HFF-Myc (cell line): Measurements from ENCODE around the gene COA1.
"Not testable (repeated sequence)": the region's sequence is repeated elsewhere in the genome, so short reads cannot be mapped to it uniquely, and the experiment has no call there.

Experiments
- DNase-seq: peaks from one replicate; pipeline ENCODE4 v3.0.0-alpha.2; 2011; ENCODE audit warnings: low read depth; ENCODE audit errors: extremely low read depth
- H3K4me3 ChIP-seq: replicated peaks from 2 replicates; pipeline ENCODE4 v1.5.1; 2011; ENCODE audit warnings: low read depth, mild to moderate bottlenecking, control low read depth, low read length
- TF ChIP-seq, protein P1 (sequence below): IDR thresholded peaks from 2 replicates; pipeline ENCODE4 v1.5.1; 2012; ENCODE audit warnings: mild to moderate bottlenecking, low read depth, low read length, control low read depth; ENCODE audit errors: missing control alignments

Gene COA1

DNA sequence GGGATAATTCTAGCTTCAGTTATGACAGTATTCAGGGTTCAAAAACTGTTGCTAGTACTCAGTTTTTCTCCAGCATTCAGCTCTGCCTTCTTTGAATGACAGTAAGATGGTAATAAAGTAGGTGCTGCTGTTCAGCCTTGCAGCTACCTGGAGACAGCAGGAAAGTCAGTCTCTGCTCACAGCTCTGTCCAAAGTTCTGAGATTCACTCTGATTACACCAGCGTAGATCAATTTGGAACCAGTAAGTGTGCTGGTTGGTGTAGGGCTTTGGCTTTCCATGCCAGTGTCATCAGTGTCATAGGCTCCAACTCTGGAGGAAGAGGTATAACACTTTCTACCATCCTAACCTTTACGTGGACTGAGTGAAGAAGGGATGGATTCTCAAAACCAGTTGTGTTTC is 120.2 kb downstream of the COA1 start:
- TF ChIP-seq, protein P1, sequence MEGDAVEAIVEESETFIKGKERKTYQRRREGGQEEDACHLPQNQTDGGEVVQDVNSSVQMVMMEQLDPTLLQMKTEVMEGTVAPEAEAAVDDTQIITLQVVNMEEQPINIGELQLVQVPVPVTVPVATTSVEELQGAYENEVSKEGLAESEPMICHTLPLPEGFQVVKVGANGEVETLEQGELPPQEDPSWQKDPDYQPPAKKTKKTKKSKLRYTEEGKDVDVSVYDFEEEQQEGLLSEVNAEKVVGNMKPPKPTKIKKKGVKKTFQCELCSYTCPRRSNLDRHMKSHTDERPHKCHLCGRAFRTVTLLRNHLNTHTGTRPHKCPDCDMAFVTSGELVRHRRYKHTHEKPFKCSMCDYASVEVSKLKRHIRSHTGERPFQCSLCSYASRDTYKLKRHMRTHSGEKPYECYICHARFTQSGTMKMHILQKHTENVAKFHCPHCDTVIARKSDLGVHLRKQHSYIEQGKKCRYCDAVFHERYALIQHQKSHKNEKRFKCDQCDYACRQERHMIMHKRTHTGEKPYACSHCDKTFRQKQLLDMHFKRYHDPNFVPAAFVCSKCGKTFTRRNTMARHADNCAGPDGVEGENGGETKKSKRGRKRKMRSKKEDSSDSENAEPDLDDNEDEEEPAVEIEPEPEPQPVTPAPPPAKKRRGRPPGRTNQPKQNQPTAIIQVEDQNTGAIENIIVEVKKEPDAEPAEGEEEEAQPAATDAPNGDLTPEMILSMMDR = no peak
- H3K4me3 ChIP-seq = no peak overlapping the region
- DNase-seq = no peak

DNA sequence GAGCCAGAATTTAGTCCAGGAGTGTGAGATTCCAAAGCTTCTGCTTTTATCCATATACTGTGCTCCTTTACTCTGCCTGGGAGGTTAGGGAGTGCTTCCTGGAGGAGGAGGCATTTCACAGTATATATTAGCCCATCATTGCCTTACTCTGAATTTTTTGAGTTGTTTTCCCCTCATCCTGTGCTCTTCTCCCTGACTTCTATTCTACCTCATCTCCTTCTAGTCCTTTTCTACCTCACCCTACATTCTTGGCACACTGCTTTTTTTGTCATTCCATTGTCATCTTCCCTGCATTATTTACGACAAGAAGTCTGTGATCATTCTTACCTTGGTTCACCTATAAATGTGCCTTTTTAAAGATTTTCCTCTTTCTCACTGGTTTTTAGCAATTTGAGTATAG is 125.1 kb downstream of the COA1 start:
- TF ChIP-seq, protein P1 = no peak
- no peak for DNase-seq
- H3K4me3 ChIP-seq = no peak overlapping the region

DNA sequence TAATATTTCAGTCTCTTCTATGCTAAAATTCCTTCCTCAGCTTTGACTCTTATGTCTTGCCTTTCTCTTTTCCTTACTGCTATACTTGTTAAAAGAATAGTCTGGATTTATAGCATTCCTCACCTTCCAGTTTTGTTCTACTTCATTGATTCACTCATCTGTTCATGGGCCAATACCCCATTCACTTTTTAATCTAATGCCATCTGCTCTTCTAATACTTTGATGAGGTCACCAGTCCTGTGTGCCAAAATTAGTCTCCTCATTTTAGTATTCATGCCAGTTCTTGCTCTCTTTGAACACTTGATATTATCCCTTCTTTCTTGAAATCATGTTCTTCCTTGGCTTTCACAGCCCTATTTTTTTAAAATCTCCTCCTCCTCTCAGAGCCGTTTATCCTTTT is 127.1 kb downstream of the COA1 start:
- TF ChIP-seq, protein P1 = no peak
- no peak for DNase-seq

DNA sequence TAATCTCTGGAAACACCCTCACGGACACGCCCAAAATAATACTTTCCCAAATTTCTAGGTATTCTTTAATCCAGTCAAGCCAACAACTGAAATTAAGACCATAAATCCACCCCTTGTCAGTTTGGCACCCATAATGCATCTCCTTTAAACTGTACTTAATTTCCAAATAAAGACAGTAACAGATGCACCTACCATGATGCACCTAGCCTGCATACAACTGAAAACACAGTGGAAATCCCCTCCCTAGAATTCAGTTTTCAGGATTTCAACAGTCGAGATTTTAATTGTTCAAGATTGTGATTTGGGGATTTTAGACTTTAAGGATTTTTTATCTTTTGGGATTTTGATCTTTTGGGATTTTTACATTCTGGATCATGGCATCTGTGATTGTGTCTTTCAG is 129.3 kb downstream of the COA1 start:
- TF ChIP-seq, protein P1 = no peak
- no peak overlapping the region for H3K4me3 ChIP-seq
- no peak for DNase-seq

More for the DNA sequence above, 127.1 kb downstream of the COA1 start:
- no peak overlapping the region for H3K4me3 ChIP-seq

DNA sequence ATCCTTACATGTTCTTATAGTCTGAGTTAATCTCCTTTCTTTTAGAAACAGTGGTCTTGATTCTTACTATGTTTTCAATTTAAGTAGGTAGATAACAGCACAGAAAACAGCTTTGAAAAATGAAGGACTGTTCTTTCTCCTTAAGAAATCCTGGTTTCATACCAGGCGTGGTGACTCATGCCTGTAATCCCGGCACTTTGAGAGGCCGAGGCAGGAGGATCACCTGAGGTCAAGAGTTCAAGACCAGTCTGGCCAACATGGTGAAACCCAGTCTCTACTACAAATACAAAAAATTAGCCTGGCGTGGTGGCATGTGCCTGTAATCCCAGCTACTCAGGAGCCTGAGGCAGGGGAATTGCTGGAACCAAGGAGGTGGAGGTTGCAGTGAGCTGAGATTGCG is 132.9 kb downstream of the COA1 start:
- DNase-seq, H3K4me3 ChIP-seq: not testable (repeated sequence)

DNA sequence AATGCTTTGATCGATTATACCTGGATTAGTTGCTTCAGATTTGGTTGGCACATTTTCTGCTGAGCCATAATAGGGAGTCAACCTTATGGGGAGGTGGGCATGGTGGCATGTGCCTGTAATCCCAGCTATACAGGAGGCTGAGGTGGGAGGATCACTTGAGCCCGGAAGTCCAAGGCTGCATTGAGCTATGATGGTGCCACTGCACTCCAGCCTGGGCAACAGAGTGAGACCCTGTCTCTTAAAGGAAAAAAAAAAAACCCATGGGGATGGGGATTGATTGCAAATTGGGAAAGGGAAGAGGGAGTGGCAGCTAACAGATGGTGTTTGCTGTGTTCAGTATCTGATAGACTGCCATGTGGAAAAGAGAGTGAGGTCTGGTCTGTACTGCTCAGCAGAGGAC is 135.3 kb downstream of the COA1 start:
- DNase-seq = no peak
- TF ChIP-seq, protein P1 = no peak
- no peak overlapping the region for H3K4me3 ChIP-seq

DNA sequence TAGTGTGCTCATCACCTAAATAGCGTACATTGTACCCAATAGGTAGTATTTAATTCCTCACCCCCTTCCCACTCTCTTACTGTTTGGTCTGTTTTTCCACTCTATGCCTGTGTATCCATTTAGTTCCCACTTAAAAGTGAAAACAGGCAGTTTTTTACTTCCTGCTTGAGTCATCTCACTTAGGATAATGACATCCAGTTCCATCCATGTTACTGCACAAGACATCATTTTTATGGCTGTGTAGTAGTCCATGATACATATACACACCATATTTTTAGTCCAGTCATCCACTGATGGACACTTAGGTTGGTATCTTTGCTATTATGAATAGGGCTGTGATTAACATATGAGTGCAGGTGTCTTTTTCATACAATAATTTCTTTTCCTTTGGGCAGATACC is 136.3 kb downstream of the COA1 start:
- no peak overlapping the region for H3K4me3 ChIP-seq
- DNase-seq = no peak
- TF ChIP-seq, protein P1 = no peak
